ENCODE results near the gene ZFP36L2. TPM values are rescaled to one million over a fixed set of nuclear protein-coding genes. Genes with fewer than 3 reads are reported as not detected.

ZFP36L2 gene
- total and polyA plus RNA-seq, 2 experiments from 2014 or later: 13.8 to 78.2 TPM

GRCh38 chr2:43220229-43220751 lies 6.1 kb downstream of the ZFP36L2 start:
- TF ChIP-seq EZH2phosphoT487 (IDR thresholded peaks at IDR 0.05; ENCODE audit: insufficient read depth, low read depth): no peak
- TF ChIP-seq EZH2 (IDR thresholded peaks at IDR 0.05; ENCODE audit: insufficient read depth, poor library complexity, severe bottlenecking): no peak
- Histone ChIP-seq H3K27ac (peak overlapping the region; percentile 93), H3K9ac (peak overlapping the region; percentile 96), H3K4me1 (ENCODE audit: insufficient read depth) (peaks cover 37% of the 10 kb centered on the region), H4K20me1 (ENCODE audit: insufficient read depth) (no peaks in the 10 kb centered on the region), H3K79me2 (ENCODE audit: insufficient read depth) (peaks cover 36% of the 10 kb centered on the region), H3K9me2 (ENCODE audit: insufficient read depth) (no peaks in the 10 kb centered on the region), H3F3A (ENCODE audit: insufficient read depth) (peaks cover 46% of the 10 kb centered on the region), H3K27me3 (replicated peaks; ENCODE audit: insufficient read depth) (no peaks in the 10 kb centered on the region), H2AFZ (peak overlapping the region; percentile 77), H3K36me3 (ENCODE audit: low read depth) (peaks cover 22% of the 10 kb centered on the region), H3K4me2 (ENCODE audit: unreplicated experiment) (peak overlapping the region; percentile 93), H3K9me3 (ENCODE audit: low read depth) (no peaks in the 10 kb centered on the region), H3K4me3 (peak overlapping the region; percentile 97)
- in situ Hi-C loops (cut with MboI): loop anchor here (10.0 kb wide), 1 partner anchor 245 kb away; no protein-coding TSS in a partner anchor
- 2% methylated on average over 10 of the region's 10 CpGs for WGBS, 2 experiments (ENCODE audit: low coverage in 1 of 2, low lambda C conversion rate in 2 of 2, missing lambda C conversion rate in 2 of 2)
- peak; percentile 62 for DNase-seq

DNA sequence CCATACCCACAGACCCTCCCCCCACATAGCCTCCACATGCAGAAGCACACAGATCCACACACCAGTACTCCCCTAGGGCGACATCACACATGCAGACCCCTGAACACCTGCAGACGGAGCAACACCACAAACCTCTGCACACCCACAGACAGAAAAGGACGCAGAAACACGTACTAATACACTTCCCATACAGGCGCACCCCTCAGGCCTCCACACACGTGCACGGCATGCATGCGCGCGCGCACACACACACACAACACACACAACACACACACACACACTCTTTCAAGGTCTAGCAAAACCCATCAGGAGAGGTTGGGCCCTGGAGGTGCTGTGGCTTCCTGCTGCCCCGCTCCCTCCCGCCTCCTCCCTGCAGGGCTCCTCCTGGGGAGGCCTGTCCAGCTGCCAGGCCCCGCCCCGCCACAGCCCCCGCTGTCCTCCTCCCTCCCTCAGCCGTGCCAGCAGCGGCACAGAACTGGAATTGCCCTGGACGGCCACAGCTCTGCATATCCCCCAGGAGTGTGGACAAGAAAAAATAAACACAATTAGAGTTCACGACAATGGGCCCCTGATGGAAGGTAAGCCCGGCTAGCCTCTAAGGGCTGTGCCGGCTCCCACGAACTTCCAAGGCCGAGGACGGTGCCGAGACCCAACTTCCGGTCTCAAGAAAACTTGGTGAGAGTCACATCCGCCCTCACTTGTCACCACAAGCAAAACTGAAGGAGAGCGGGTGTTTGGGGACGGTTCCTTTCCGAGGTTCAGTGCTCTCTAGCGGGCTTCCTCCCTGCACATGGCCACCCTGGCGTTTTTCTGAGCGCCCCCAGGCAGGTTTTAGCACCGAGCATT lies 6.8 kb downstream of the ZFP36L2 start:
- Histone ChIP-seq H2AFZ (peak overlapping the region; percentile 77), H3K4me3 (peak overlapping the region; percentile 97), H3K79me2 (ENCODE audit: insufficient read depth) (peaks cover 30% of the 10 kb centered on the region), H4K20me1 (ENCODE audit: insufficient read depth) (no peaks in the 10 kb centered on the region), H3K36me3 (ENCODE audit: low read depth) (peaks cover 22% of the 10 kb centered on the region), H3K4me2 (ENCODE audit: unreplicated experiment) (peak overlapping the region; percentile 93), H3K27me3 (replicated peaks; ENCODE audit: insufficient read depth) (no peaks in the 10 kb centered on the region), H3K27ac (peak overlapping the region; percentile 93), H3F3A (ENCODE audit: insufficient read depth) (peaks cover 46% of the 10 kb centered on the region), H3K9ac (peak overlapping the region; percentile 96), H3K9me3 (ENCODE audit: low read depth) (no peaks in the 10 kb centered on the region), H3K9me2 (ENCODE audit: insufficient read depth) (no peaks in the 10 kb centered on the region), H3K4me1 (ENCODE audit: insufficient read depth) (peaks cover 37% of the 10 kb centered on the region)
- in situ Hi-C loops (cut with MboI): loop anchor here (10.0 kb wide), 2 partner anchors 75 to 245 kb away; no protein-coding TSS in a partner anchor
- WGBS, 2 experiments (ENCODE audit: low coverage in 1 of 2, low lambda C conversion rate in 2 of 2, missing lambda C conversion rate in 2 of 2): 2 to 4% methylated on average over 33 to 35 of the region's 35 CpGs
- DNase-seq: peak; percentile 90
- TF ChIP-seq EZH2 (IDR thresholded peaks at IDR 0.05; ENCODE audit: insufficient read depth, poor library complexity, severe bottlenecking) (no peak), EZH2phosphoT487 (IDR thresholded peaks at IDR 0.05; ENCODE audit: insufficient read depth, low read depth) (no peak)

DNA sequence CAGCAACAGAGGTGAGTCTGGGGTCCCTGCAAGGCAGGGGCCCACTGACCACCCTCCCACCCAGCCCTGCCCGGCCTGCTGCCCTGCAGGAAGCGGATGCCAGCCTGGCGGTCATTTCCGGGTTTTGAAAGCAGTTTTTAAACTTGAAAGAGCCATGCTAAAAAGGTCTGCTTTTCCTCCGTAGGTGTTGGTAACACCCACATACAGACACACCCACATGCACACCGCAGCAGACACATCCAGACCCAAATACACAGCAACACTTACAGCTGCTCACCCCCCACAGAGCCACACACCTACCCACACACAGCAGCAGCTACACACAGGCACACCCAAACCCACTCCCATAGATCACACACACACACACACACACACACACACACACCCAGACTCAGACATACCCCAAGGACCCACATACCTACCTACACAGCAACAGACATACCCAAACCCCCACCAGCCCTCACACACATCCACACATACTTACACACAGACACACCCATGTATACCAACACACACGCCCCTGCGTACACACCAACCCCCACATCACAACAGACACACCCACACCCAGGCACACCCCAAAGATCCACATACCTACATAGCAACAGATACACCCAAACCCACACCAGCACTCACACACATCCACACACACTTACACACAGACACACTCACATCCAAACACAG lies 7.6 kb downstream of the ZFP36L2 start:
- peak; percentile 64 for DNase-seq

GRCh38 chr2:43218155-43218701 lies 8.2 kb downstream of the ZFP36L2 start:
- TF ChIP-seq EZH2 (IDR thresholded peaks at IDR 0.05; ENCODE audit: insufficient read depth, poor library complexity, severe bottlenecking) (no peak), EZH2phosphoT487 (IDR thresholded peaks at IDR 0.05; ENCODE audit: insufficient read depth, low read depth) (no peak)
- H3K27me3 ChIP-seq (replicated peaks; ENCODE audit: insufficient read depth): no peaks in the 10 kb centered on the region
- peak overlapping the region; percentile 27 for H3K4me2 ChIP-seq (ENCODE audit: unreplicated experiment)
- H3F3A ChIP-seq (ENCODE audit: insufficient read depth): peaks cover 38% of the 10 kb centered on the region
- H3K9ac ChIP-seq: peak overlapping the region; percentile 96
- H3K79me2 ChIP-seq (ENCODE audit: insufficient read depth): peaks cover 16% of the 10 kb centered on the region
- peaks cover 12% of the 10 kb centered on the region for H3K36me3 ChIP-seq (ENCODE audit: low read depth)
- 26 to 28% methylated on average over 13 of the region's 13 CpGs for WGBS, 2 experiments (ENCODE audit: low coverage in 1 of 2, low lambda C conversion rate in 2 of 2, missing lambda C conversion rate in 2 of 2)
- peak overlapping the region; percentile 31; the same call in 1 of the 2 replicates for H3K4me3 ChIP-seq
- peaks cover 37% of the 10 kb centered on the region for H3K4me1 ChIP-seq (ENCODE audit: insufficient read depth)
- H3K9me3 ChIP-seq (ENCODE audit: low read depth): no peaks in the 10 kb centered on the region
- no peaks in the 10 kb centered on the region for H4K20me1 ChIP-seq (ENCODE audit: insufficient read depth)
- peak; percentile 55 for DNase-seq
- peak overlapping the region; percentile 77 for H2AFZ ChIP-seq
- H3K27ac ChIP-seq: peak overlapping the region; percentile 93
- in situ Hi-C loops (cut with MboI): loop anchor here (10.0 kb wide), 1 partner anchor 73 kb away; no protein-coding TSS in a partner anchor
- no peaks in the 10 kb centered on the region for H3K9me2 ChIP-seq (ENCODE audit: insufficient read depth)

More for the DNA sequence above, 7.6 kb downstream of the ZFP36L2 start:
- Histone ChIP-seq H3K4me1 (ENCODE audit: insufficient read depth) (peaks cover 37% of the 10 kb centered on the region), H3K36me3 (ENCODE audit: low read depth) (peaks cover 18% of the 10 kb centered on the region), H3F3A (ENCODE audit: insufficient read depth) (peaks cover 44% of the 10 kb centered on the region), H3K9me3 (ENCODE audit: low read depth) (no peaks in the 10 kb centered on the region), H3K9ac (peak overlapping the region; percentile 96), H3K27me3 (replicated peaks; ENCODE audit: insufficient read depth) (no peaks in the 10 kb centered on the region), H4K20me1 (ENCODE audit: insufficient read depth) (no peaks in the 10 kb centered on the region), H3K4me2 (ENCODE audit: unreplicated experiment) (peak overlapping the region; percentile 93), H3K27ac (peak overlapping the region; percentile 93), H2AFZ (peak overlapping the region; percentile 77), H3K4me3 (peak overlapping the region; percentile 97), H3K79me2 (ENCODE audit: insufficient read depth) (peaks cover 22% of the 10 kb centered on the region), H3K9me2 (ENCODE audit: insufficient read depth) (no peaks in the 10 kb centered on the region)
- 18 to 19% methylated on average over 8 of the region's 8 CpGs for WGBS, 2 experiments (ENCODE audit: low coverage in 1 of 2, low lambda C conversion rate in 2 of 2, missing lambda C conversion rate in 2 of 2)
- TF ChIP-seq EZH2phosphoT487 (IDR thresholded peaks at IDR 0.05; ENCODE audit: insufficient read depth, low read depth): no peak
- TF ChIP-seq EZH2 (IDR thresholded peaks at IDR 0.05; ENCODE audit: insufficient read depth, poor library complexity, severe bottlenecking): no peak
- in situ Hi-C loops (cut with MboI): loop anchor here (10.0 kb wide), 1 partner anchor 74 kb away; no protein-coding TSS in a partner anchor

All from GM23248 (cell line).